ENCODE data around the gene SLC35F5. TPM values are rescaled to one million over a fixed set of nuclear protein-coding genes. Genes with fewer than 3 reads are reported as not detected.

Gene SLC35F5
- total and polyA plus RNA-seq, 10 of the 15 experiments (the other 5 are each of a cell fraction or from before 2014, with no cell fraction given): 1.8 to 31.3 (median 16.5) TPM

DNA sequence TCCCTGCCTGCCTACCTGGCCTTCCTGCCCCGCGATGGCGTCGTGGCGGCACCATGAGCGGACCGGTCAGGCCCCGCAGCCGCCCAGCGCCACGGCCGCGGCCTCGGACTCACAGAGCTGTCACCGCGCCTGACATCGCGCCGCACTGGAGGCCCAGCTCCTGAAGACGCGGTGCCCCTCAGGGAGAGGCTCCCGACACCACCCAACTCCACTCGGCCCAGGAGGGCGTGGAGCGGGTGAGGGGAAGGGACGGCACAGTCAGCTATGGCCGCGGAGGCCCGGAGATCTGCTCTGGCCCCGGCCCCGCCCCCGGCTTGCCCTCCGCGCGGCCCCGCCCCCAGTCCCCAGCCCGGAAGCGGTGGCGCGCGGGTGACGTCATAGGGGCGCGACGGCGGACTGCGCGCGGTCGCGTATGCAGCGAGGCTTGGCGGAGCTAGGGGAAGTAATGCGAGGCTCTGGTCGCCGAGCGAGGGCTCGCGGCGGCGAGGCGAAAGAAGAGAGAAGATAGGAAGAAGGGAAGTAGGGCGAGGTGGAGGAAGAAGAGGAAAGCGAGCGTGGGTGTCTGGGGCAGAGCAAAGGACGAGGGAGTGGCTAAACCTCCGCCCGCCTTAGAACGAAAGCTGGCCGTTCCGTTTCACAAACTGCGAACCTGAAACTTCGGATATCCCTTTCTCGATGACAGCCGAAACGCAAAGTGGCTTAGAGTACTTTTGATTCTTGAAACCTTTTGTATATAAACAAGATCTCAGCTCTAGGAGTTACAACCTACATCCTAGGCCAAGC lies at the start of gene SLC35F5 (continued):
- no peak for TF ChIP-seq IRF4 (IDR thresholded peaks at IDR 0.05; ENCODE audit: low read depth, low read length)
- TF ChIP-seq NFYA (IDR thresholded peaks at IDR 0.05; ENCODE audit: borderline replicate concordance, low read depth, low read length): no peak
- TF ChIP-seq MEF2A (IDR thresholded peaks at IDR 0.05; ENCODE audit: insufficient read depth, low read depth, low read length): no peak; the same call in 1 of the 2 replicates
- TF ChIP-seq ZNF622 (IDR thresholded peaks at IDR 0.05): no peak
- peak; percentile 55; the same call in 1 of the 2 replicates for TF ChIP-seq MTA2 (IDR thresholded peaks at IDR 0.05; ENCODE audit: low read depth)
- TF ChIP-seq POLR2A (IDR thresholded peaks at IDR 0.05; ENCODE audit: low read depth, low read length): peak; percentile 98
- TF ChIP-seq ETV6 (conservative IDR thresholded peaks at IDR 0.05 in 1 of 2, IDR thresholded peaks at IDR 0.05 in 1 of 2; ENCODE audit: borderline replicate concordance in 1 of 2, low read depth in 1 of 2): peak in 1 of 2 experiments; percentile 88; a peak in 2 of 4 replicates
- TF ChIP-seq, protein P1, sequence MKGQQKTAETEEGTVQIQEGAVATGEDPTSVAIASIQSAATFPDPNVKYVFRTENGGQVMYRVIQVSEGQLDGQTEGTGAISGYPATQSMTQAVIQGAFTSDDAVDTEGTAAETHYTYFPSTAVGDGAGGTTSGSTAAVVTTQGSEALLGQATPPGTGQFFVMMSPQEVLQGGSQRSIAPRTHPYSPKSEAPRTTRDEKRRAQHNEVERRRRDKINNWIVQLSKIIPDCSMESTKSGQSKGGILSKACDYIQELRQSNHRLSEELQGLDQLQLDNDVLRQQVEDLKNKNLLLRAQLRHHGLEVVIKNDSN (IDR thresholded peaks at IDR 0.05; ENCODE audit: borderline replicate concordance, extremely low read length, insufficient read depth, low read depth, low read length): no peak
- TF ChIP-seq IKZF2 (IDR thresholded peaks at IDR 0.05): peak; percentile 82 to 83
- no peak for TF ChIP-seq MTA3 (IDR thresholded peaks at IDR 0.05; ENCODE audit: borderline replicate concordance, low read length)
- no peak for TF ChIP-seq NFIC (IDR thresholded peaks at IDR 0.05; ENCODE audit: low read depth, low read length)
- TF ChIP-seq, protein P2, sequence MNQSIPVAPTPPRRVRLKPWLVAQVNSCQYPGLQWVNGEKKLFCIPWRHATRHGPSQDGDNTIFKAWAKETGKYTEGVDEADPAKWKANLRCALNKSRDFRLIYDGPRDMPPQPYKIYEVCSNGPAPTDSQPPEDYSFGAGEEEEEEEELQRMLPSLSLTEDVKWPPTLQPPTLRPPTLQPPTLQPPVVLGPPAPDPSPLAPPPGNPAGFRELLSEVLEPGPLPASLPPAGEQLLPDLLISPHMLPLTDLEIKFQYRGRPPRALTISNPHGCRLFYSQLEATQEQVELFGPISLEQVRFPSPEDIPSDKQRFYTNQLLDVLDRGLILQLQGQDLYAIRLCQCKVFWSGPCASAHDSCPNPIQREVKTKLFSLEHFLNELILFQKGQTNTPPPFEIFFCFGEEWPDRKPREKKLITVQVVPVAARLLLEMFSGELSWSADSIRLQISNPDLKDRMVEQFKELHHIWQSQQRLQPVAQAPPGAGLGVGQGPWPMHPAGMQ (IDR thresholded peaks at IDR 0.05; ENCODE audit: borderline replicate concordance): no peak
- TF ChIP-seq, protein P3, sequence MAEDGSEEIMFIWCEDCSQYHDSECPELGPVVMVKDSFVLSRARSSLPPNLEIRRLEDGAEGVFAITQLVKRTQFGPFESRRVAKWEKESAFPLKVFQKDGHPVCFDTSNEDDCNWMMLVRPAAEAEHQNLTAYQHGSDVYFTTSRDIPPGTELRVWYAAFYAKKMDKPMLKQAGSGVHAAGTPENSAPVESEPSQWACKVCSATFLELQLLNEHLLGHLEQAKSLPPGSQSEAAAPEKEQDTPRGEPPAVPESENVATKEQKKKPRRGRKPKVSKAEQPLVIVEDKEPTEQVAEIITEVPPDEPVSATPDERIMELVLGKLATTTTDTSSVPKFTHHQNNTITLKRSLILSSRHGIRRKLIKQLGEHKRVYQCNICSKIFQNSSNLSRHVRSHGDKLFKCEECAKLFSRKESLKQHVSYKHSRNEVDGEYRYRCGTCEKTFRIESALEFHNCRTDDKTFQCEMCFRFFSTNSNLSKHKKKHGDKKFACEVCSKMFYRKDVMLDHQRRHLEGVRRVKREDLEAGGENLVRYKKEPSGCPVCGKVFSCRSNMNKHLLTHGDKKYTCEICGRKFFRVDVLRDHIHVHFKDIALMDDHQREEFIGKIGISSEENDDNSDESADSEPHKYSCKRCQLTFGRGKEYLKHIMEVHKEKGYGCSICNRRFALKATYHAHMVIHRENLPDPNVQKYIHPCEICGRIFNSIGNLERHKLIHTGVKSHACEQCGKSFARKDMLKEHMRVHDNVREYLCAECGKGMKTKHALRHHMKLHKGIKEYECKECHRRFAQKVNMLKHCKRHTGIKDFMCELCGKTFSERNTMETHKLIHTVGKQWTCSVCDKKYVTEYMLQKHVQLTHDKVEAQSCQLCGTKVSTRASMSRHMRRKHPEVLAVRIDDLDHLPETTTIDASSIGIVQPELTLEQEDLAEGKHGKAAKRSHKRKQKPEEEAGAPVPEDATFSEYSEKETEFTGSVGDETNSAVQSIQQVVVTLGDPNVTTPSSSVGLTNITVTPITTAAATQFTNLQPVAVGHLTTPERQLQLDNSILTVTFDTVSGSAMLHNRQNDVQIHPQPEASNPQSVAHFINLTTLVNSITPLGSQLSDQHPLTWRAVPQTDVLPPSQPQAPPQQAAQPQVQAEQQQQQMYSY (CRISPR knock-in tag; IDR thresholded peaks at IDR 0.05): no peak
- no peak for TF ChIP-seq FOS (IDR thresholded peaks at IDR 0.05; ENCODE audit: borderline replicate concordance, extremely low read depth, insufficient read length)
- TF ChIP-seq FOXM1 (IDR thresholded peaks at IDR 0.05; ENCODE audit: low read depth, low read length): no peak
- TF ChIP-seq, protein P4, sequence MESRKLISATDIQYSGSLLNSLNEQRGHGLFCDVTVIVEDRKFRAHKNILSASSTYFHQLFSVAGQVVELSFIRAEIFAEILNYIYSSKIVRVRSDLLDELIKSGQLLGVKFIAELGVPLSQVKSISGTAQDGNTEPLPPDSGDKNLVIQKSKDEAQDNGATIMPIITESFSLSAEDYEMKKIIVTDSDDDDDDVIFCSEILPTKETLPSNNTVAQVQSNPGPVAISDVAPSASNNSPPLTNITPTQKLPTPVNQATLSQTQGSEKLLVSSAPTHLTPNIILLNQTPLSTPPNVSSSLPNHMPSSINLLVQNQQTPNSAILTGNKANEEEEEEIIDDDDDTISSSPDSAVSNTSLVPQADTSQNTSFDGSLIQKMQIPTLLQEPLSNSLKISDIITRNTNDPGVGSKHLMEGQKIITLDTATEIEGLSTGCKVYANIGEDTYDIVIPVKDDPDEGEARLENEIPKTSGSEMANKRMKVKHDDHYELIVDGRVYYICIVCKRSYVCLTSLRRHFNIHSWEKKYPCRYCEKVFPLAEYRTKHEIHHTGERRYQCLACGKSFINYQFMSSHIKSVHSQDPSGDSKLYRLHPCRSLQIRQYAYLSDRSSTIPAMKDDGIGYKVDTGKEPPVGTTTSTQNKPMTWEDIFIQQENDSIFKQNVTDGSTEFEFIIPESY (IDR thresholded peaks at IDR 0.05): no peak
- TF ChIP-seq RB1 (IDR thresholded peaks at IDR 0.05; ENCODE audit: borderline replicate concordance): peak; percentile 79; the same call in 1 of the 2 replicates

All from GM12878 (cell line).